ENCODE data around the gene PES1. TPM values are rescaled to one million over a fixed set of nuclear protein-coding genes. Genes with fewer than 3 reads are reported as not detected.

The PES1 gene
- total RNA-seq, 1 experiment from 2014 or later, result 111 TPM

DNA sequence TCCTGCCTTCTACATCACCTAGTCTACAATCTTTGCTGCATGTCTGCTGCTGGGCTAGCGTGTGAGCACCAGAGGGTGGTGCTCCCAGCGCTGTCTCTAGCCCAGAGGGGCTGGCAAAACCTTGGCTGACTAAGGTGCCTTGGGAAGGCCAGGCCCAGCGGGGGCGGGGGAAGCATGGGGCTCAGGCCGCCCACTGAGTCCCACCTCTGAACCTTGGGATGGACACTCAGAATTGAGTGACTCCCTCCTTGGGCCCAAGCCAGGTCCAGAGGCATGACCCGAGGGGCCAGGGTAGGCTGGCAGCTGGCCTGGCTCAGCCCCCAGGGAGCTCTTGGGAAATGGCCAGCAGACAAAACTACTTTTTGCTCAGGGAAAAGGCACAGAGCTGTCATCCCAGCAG is 9.7 kb downstream of the PES1 start:
- H3K4me1 ChIP-seq (ENCODE audit: control insufficient read depth, insufficient read depth, low read length), result no peaks in the 10 kb centered on the region
- BruUV-seq (replicated peaks), result no TSS peak
- CTCF ChIA-PET, result no interaction called here
- ATAC-seq (no peak), DNase-seq (ENCODE audit: low read depth, low spot score) (no peak)
- intact Hi-C loops (cut with micrococcal nuclease; ENCODE audit: unreplicated experiment), result no loop called here
- no peaks in the 10 kb centered on the region for H3K27me3 ChIP-seq (ENCODE audit: control insufficient read depth, insufficient read depth, low read length)
- POLR2A ChIA-PET, result no interaction called here
- in situ Hi-C loops (cut with HindIII; ENCODE audit: low pct_unique_long_range_greater_than_20kb, low sequenced_read_pairs), result no loop called here
- H3K36me3 ChIP-seq (ENCODE audit: control insufficient read depth, insufficient read depth, low read length), result peaks cover 7% of the 10 kb centered on the region; the same call in 1 of the 2 replicates
- no peak overlapping the region for H3K27ac ChIP-seq (ENCODE audit: low read length)
- no peak overlapping the region for H3K4me3 ChIP-seq (ENCODE audit: low read depth in 2 of 2, low read length in 2 of 2)
- no peaks in the 10 kb centered on the region for H3K9me3 ChIP-seq (ENCODE audit: control insufficient read depth, insufficient read depth, low read depth, low read length)
- TF ChIP-seq TCF7L2 (IDR thresholded peaks at IDR 0.05; ENCODE audit: low read depth, low read length) (no peak), POLR2AphosphoS5 (IDR thresholded peaks at IDR 0.05; ENCODE audit: low read depth, low read length) (no peak), SIN3A (IDR thresholded peaks at IDR 0.05; ENCODE audit: borderline replicate concordance, insufficient read depth, low read depth, low read length) (no peak)
- TF ChIP-seq, protein P1, sequence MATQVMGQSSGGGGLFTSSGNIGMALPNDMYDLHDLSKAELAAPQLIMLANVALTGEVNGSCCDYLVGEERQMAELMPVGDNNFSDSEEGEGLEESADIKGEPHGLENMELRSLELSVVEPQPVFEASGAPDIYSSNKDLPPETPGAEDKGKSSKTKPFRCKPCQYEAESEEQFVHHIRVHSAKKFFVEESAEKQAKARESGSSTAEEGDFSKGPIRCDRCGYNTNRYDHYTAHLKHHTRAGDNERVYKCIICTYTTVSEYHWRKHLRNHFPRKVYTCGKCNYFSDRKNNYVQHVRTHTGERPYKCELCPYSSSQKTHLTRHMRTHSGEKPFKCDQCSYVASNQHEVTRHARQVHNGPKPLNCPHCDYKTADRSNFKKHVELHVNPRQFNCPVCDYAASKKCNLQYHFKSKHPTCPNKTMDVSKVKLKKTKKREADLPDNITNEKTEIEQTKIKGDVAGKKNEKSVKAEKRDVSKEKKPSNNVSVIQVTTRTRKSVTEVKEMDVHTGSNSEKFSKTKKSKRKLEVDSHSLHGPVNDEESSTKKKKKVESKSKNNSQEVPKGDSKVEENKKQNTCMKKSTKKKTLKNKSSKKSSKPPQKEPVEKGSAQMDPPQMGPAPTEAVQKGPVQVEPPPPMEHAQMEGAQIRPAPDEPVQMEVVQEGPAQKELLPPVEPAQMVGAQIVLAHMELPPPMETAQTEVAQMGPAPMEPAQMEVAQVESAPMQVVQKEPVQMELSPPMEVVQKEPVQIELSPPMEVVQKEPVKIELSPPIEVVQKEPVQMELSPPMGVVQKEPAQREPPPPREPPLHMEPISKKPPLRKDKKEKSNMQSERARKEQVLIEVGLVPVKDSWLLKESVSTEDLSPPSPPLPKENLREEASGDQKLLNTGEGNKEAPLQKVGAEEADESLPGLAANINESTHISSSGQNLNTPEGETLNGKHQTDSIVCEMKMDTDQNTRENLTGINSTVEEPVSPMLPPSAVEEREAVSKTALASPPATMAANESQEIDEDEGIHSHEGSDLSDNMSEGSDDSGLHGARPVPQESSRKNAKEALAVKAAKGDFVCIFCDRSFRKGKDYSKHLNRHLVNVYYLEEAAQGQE (IDR thresholded peaks at IDR 0.05; ENCODE audit: insufficient read depth in 1 of 2, low read depth in 2 of 2, low read length in 1 of 2), result no peak
- TF ChIP-seq, protein P2, sequence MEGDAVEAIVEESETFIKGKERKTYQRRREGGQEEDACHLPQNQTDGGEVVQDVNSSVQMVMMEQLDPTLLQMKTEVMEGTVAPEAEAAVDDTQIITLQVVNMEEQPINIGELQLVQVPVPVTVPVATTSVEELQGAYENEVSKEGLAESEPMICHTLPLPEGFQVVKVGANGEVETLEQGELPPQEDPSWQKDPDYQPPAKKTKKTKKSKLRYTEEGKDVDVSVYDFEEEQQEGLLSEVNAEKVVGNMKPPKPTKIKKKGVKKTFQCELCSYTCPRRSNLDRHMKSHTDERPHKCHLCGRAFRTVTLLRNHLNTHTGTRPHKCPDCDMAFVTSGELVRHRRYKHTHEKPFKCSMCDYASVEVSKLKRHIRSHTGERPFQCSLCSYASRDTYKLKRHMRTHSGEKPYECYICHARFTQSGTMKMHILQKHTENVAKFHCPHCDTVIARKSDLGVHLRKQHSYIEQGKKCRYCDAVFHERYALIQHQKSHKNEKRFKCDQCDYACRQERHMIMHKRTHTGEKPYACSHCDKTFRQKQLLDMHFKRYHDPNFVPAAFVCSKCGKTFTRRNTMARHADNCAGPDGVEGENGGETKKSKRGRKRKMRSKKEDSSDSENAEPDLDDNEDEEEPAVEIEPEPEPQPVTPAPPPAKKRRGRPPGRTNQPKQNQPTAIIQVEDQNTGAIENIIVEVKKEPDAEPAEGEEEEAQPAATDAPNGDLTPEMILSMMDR (IDR thresholded peaks at IDR 0.05), result no peak

DNA sequence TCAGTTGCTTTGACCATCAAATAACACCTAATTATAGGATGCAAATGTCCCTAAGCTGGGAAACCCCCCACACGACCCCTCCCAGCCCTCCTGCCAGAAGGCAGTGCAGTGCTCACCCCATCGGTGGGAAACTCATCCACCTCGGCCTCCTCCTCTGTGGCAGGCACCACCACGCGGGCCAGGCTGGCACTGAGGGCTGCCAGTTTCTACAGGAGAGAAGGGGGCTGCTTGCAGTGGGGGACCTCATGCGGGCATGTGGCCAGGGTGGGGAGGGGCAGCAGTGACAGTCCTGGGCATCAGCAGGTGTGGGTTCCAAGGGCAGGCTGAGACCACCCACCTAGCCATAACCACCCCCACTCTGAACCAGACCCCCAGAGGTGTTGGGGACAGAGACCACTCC is 10.8 kb downstream of the PES1 start:
- POLR2A ChIA-PET, result no interaction called here
- in situ Hi-C loops (cut with HindIII; ENCODE audit: low pct_unique_long_range_greater_than_20kb, low sequenced_read_pairs), result no loop called here
- Histone ChIP-seq H3K27me3 (ENCODE audit: control insufficient read depth, insufficient read depth, low read length) (no peaks in the 10 kb centered on the region), H3K36me3 (ENCODE audit: control insufficient read depth, insufficient read depth, low read length) (peaks cover 8% of the 10 kb centered on the region; the same call in 1 of the 2 replicates), H3K9me3 (ENCODE audit: control insufficient read depth, insufficient read depth, low read depth, low read length) (no peaks in the 10 kb centered on the region), H3K4me1 (ENCODE audit: control insufficient read depth, insufficient read depth, low read length) (no peaks in the 10 kb centered on the region), H3K27ac (ENCODE audit: low read length) (no peak overlapping the region), H3K4me3 (ENCODE audit: low read depth in 2 of 2, low read length in 2 of 2) (no peak overlapping the region)
- intact Hi-C loops (cut with micrococcal nuclease; ENCODE audit: unreplicated experiment), result no loop called here
- TF ChIP-seq, protein P2 (IDR thresholded peaks at IDR 0.05), result no peak
- TF ChIP-seq SIN3A (IDR thresholded peaks at IDR 0.05; ENCODE audit: borderline replicate concordance, insufficient read depth, low read depth, low read length), result no peak
- TF ChIP-seq POLR2AphosphoS5 (IDR thresholded peaks at IDR 0.05; ENCODE audit: low read depth, low read length), result no peak
- TF ChIP-seq, protein P1 (IDR thresholded peaks at IDR 0.05; ENCODE audit: insufficient read depth in 1 of 2, low read depth in 2 of 2, low read length in 1 of 2), result no peak
- TF ChIP-seq TCF7L2 (IDR thresholded peaks at IDR 0.05; ENCODE audit: low read depth, low read length), result no peak
- BruUV-seq (replicated peaks), result no TSS peak
- CTCF ChIA-PET, result no interaction called here
- ATAC-seq (no peak), DNase-seq (ENCODE audit: low read depth, low spot score) (no peak)
